ENCODE data around the gene PAXX.

PAXX gene

DNA sequence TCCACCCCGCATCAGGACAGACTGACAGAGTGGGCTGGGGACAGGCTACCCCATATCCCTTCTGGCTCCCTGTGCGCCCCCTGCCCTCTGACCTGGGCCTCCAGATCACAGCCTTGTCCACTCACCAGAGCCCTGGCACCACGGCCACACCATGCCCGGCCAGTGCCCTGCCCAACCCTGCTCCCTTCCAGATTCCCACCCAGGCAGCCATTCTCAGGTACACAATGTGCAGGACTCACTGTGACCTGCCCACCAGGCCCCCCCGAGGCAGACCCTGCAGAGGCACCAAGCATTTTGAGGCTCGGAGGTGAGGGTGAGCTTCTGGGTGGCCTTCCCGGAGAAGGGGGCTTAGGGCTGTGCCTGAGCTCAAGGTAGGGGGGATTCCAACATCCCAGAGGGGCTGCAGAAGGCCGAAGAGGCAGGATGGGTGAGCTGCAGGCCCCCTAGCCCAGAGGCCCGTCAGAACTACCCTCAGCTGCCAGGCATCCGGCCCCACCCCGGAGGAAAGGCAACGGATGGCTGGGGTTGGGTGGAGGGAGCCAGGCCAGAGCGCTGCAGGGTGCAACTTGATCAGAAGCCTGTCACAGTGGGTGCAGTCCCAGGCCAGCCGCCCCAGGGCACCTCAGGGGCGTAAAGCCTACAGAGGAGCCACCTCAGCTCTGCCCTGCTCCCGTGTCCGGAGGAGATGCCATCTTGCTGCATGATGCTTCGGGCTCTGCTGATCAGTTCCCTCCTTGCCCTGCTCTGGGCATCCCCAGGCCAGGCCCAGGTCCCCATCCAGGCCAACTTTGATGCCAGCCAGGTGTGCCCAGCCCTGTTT is 9.8 kb upstream of the PAXX start, which contains the start of gene LCNL1:
LCNL1 (plus strand) TSS at position 762 of the 820 bp plus-strand sequence. CDS start 594 bp downstream, outside the sequence.
- no peak for DNase-seq (ENCODE audit: low read depth in 2 of 2)

DNA sequence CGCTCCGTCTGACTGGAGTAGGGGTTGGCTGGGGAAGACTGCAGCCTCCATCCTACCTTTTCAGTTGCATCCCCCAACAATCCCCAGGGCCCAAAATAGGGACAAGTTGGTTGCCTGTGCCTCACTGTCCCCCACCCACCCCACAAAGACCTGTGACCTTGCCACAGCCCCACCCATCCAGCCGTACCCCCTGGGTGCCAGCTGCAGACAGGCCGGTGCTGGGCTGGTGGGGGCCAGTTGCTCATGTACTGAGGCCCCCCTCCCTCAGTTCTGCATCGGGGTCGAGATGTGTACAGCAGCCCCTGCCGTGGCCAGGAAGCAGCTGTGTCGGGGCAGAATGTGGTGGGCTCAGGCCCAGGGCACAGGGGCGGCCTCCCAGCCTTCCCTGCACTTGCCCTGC is 9.1 kb upstream of the PAXX start:
- no peak for DNase-seq (ENCODE audit: low read depth in 2 of 2)

DNA sequence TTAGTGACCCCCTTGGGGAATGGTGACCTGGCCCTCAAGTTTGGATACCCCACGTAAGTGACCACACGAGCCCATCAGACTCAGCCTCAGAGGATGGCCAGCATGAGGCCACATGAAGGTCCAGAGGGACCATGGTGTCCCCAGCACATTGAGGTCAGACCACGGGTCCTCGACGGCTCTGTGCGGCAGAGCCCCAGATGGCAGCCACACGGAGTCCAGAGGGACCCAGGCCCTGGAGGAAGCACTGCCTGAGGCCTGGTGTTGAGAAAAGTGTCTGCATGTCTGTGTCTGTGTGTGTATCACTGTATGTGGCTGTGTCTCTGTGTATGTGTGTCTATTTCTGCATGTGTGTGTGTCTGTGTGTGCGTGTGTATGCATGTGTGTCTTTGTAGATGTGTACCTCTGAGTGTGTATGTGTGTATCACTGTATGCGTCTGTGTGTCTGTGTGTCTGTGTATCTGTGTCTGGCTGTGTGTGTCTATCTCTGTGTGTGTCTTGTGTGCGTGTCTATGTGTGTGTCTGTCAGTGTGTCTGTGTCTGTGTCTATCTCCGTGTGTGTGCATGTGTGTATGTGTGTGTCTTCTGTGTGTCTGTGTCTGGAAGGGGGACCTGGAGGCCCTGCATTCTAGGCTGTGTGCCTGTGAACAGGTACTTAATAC is 8.4 kb upstream of the PAXX start:
- no peak for DNase-seq (ENCODE audit: low read depth in 2 of 2)

DNA sequence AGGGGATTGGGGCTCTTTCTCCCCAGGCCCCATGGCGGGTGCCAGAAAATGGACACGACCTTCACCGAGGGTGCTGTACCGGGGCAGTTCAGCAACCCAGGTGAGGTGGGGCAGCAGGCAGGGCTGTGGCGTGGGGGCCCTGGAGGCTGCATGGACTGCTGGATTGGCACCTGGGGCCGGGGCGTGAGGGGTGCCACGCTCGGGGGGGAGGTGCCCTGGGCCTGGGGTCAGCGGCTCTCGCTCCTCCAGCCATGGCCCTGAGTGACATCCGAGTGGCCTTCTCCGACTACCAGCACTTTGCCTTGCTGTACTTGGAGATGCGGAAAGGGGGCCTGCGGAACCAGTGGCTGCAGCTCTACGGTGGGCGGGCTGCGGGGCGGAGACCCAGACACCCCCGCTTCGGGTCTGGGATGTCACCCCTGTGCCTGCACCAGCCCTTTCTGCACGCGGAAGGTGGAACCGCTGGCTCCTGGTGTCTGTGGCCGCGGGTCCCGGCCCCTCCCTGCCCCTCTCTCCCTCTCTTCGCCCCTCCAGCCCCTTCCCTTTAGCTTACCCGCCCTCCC is 7.7 kb upstream of the PAXX start:
- no peak for DNase-seq (ENCODE audit: low read depth in 2 of 2)

DNA sequence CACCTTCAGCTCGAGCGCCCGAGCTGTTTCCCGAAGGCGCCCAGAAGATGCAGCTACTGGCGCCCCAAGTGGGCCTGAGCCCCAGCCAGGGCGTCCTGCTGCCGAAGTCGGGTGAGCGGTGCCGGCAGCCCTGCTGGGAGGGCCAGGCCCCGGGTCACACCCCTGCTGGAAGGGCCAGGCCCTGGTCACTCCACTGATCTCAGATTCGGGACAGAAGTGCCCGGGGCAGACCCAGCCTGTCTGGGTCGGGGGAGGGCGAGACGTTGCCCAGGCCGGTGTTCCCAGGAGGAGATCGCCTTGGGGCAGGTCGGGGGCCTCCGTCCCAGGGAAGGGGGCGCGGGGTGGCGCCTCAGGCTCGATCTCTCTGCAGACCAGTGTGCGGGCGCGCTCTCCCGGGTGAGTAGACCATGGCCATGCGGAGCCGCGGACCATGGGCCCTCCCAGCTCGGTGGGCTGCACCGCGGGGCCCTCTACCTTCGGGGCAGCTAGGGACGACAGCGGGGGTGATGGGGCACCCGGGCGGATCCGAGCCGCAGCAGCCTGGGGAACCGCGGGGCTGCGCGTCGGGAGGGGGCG is 7.1 kb upstream of the PAXX start:
- DNase-seq (ENCODE audit: low read depth in 2 of 2) = no peak

DNA sequence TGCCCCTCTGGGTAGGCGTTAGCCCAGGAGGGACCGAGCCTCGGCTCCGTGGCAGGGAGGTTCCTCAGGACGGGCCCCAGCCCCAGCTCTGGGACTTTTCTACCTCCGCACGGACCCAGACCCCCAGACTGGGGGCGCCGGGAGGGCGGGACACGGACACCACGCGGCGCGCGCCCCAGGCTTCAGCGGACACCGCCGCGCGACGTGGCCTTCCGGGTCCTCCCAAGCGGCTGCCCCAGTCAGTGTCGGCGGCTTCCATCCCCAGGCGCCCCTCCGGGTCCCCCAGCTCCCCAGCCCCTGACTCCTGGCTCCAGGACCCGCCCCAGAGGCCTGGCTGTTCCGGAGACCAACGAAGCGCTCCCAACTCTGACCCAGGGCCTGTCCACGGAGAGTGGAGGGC is 6.4 kb upstream of the PAXX start:
- no peak for DNase-seq (ENCODE audit: low read depth in 2 of 2)

DNA sequence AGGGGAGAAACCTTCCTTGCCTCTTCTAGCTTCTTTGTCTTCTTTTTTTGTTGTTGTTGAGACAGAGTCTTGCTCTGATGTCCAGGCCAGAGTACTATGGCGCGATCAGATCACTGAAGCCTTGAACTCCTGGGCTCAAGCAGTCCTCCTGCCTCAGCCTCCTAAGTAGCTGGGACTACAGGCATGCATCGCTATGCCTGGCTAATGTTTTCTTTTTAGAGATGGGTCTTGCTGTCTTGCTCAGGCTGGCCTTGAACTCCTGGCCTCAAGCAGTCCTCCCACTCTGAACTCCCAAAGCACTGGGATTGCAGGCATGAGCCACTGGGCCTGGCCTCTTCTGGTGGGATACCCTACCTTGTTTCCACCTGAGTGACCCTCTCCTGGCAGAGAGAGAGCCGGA is 3.4 kb upstream of the PAXX start:
- DNase-seq (ENCODE audit: low read depth in 2 of 2) = no peak

DNA sequence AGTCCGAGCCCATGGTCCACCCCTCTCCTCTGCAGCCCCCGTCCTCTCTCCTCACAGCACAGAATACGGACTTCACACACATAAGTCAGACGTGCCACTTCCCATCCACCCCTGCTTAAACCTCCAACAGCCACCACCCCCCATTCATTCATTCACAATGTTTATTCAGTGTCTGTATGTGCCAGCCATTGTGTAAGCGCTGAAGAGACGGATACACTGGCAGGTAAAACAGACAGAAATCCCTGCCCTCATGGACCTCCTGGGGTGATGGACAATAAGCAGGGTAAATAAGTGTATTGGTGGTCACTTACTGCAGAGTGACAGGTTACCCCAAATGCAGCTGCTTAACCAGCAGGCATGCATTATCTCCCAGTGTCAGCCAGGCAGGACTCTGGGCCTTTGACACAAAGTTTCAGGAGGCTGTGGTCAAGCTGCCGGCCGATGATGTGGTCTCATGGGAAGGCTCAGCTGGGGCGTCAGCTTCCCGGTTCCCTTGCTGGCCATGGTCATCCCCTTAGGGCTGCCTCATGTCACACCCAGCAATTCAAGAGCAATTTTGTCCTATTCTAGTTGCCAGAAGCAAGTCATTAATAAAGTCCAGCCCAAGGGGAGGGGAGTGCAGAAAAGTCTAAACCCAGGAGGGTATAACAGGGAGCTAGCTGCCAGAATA is 1.8 kb upstream of the PAXX start:
- DNase-seq (ENCODE audit: low read depth in 2 of 2) = no peak

DNA sequence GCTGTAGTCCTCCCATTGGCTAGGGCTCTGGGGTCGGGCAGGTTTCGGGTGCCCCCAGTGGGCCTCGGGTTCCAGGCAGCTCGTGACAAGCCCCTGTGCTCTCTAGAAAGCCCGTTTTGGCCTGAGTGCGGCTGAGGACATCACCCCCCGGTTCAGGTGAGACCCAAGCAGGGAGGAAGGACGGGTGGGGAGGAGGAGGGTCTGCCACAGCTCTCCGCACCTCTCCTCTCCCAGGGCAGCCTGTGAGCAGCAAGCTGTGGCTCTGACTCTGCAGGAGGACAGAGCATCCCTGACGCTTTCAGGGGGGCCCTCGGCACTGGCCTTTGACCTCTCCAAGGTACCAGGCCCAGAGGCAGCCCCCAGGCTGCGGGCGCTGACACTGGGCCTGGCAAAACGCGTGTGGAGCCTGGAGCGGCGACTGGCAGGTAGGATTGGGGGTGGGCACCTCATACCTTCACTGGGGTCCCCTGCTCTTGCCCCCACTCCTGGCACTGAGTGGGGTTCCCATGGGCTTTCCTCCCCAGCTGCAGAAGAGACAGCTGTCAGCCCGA is 672 bp downstream of the PAXX start:
- no peak for DNase-seq (ENCODE audit: low read depth in 2 of 2)

DNA sequence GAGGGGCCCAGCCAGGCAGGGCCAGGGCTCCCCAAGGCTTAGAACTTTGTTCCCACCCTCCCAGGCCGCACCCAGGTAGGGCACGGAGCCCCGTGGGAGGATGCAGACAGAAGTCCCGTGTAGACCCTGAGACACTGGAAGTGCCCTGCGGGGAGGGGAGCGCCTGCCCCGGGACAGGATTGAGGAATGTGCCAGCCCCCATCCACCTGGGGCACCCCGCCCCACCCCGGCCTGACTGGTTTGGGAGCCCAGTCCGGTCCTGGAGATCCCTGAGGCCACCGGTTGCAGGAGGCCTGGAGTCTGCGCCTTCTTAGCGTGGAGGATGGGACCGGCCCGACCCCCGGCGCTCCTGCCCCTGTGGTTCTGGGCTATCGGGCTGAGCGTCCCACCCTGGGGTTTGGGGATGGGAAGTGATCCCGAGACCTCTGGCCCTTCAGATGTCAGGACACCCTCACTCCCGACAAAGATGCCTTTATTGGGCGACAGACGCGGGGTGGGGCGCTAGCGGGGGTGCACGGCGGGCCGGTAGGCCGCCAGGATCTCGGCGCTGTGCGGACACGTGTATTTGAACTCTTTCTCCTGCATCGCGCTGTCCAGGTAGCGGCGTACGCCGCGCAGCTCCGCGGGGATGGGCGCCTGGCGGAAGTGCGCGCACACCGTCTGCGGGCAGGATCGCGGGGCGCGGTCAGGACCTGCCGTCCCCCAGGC is 2.1 kb downstream of the PAXX start:
- no peak for DNase-seq (ENCODE audit: low read depth in 2 of 2)

DNA sequence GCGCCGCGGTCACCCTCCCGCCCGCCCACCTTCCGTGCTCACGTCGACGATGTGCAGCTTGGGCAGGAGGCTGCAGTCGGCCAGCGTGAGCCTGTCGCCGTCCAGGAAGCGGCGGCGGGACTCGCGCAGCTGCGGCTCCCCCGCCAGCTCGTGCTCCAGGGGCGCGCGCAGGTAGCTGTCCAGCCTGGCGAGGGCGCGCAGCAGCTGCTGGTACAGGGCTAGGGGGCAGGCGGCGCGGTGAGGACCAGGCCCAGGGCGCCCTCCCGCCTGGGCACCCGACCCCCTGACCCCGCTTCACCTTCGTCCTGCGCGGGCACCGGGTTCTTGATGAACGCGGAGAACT is 2.6 kb downstream of the PAXX start:
- no peak for DNase-seq (ENCODE audit: low read depth in 2 of 2)

DNA sequence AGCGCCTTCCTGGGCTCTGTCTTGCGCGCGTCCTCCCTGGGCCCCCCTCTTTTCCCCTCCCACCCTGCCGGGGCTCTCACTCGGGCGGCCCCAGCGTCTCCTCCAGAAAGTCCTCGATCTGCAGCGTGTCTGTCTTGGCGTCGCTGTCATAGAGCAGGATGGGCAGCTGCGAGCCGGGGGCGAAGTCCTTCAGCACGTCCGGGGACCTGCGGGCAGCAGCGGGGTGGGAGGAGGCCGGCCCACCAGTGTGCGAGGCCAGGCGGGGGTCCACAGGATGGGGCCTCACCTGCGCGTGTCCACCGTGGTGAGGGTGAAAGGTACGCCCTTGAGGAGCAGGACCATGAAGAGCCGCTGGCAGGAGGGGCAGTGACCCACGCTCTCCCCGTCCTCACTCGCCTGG is 3.1 kb downstream of the PAXX start:
- no peak for DNase-seq (ENCODE audit: low read depth in 2 of 2)

DNA sequence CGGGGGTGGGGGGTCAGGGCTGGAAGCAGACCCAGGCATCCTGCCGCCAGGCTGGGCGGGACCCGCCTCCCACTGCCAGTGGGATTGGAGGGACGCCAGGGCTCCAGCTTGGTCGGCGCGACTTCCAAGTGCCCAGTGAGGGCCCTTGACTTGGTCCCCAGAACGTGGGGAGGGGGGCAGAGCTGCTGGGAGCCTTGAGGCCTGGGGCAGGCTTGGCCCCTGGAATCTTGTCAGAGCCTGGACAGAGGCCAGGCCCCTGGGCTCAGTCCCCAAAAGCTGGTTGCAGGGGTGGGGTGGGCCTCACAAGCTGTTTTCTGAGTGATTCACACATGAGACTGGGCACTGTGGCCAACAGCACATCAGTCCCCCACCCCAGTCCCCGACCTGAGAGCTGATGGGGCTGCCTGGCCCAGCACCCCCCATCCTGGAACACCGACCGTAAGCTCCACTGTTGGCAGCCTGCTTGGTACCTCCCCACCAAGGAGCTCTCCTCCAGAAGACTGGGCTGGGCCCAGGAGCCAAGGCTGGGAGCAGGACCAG is 3.6 kb downstream of the PAXX start:
- no peak for DNase-seq (ENCODE audit: low read depth in 2 of 2)

DNA sequence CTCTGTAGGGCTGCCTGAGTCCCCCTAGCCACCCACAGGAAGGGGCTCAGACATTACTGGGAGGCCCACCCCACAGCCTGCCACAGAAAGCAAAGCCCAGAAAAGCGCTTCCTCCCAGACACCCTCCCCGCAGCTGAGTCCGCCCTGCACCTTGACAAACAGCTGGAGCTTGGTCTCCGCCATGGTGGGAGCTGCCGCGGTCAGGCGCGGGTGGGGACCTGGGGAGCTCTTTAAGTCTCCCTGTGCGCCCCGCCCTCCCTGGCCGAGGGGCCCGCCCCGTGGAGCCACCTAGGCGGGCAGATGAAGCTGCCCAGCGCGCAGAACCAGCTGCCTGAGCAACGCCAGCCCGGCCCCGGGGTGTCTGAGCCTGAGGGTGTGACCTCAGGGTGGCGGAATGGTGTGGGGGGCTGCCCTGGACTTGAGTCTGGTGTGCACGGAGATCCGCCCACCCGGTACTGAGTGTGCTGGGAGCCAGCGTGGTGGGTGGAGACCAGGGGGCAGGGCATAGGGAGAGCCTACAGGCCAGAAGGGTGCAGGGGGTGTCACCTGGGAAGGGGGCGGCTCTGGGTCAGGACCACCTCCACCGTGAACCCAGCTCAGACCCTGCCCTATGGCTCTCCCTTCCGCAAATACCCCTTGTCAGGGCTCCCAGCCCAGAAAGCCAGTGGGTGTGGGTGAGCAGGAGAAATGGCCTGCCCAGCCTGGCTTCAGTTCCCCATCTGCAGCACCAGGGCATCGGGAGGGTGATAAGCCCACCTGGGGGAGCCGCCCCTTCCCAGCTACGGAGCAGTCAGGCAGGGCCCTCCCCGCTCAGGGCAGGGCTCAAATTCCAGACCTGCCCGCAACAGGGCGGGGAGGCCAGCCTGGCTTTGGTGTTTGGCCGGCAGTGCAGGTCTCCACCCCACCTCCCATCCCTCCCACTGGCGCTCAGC is 4.4 kb downstream of the PAXX start, which contains the start of gene CLIC3:
CLIC3 (minus strand) TSS at position 208 of the 932 bp plus-strand sequence; CDS start at position 183, 25 bp downstream.
- no peak for DNase-seq (ENCODE audit: low read depth in 2 of 2)

DNA sequence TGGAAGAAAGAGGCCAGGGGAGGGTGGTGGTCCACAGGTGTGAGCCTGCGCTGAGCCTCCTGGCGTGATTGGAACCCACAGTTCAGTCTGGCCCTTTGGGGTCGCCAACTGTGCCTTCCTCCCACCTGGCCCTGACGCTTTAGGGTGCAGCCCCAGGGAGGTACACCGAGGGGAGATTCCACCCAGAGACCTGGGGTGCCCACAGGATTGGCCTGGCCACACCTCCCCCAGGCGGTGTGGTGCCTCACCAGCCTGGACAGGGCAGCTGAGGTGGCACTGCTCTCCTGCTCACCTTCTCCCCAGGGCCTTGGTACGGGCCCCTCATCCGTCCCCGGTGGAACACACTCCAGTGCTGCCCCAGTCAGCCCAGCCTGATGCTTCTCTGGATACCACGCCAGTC is 5.1 kb downstream of the PAXX start:
- DNase-seq (ENCODE audit: low read depth in 2 of 2) = no peak

DNA sequence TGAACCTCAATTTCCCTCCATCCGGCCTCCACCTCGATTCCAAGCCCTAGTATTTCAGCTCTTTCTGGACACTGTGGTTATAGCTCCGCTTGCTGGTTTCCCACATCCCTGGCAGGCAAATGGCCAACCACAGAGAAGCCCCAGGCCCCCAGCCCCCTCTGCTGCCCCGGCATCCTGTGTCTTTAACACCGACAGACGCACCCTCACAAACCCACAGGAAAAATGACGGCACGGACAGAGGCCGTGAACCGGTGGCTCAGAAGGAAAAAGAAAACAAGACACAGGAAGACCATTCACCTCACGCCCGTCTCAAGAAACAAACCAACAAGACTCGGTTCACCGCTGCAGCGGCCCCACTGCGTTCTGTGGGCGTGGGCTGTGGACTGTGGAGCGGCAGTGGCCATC is 5.6 kb downstream of the PAXX start:
- no peak for DNase-seq (ENCODE audit: low read depth in 2 of 2)

DNA sequence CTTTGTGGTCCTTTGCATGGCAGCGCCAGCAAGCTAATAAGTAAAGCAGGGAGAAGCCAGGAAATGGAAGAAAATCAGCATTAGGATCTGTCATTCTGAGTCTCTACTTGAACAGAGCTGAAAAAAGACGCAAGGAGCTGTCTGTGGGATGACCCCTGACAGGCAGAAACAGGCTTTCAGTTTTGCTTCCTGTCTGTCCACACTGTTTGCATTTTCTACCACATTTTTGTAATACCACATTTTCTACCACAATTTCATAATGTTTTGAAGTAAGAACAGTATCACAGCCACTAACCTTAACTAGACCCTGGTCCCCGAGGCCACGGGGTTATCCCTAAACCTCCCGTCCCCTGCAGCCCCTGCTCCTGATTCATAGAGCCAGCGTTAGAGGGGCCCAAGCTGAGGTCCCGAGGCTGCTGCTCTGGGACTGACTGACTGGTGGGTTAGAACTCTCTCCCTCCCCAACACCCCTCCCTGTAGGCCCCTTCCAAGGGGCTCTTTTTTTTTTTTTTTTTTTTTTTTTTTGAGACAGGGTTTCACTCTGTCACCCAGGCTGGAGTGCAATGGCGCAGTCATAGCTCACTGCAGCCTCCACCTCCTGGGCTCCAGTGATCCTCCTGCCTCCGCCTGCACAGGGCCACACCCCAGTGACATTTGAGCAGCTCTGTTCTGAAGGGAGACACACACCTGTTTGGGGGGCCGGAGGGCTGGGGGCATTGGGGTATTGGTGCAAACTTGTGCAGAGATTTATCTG is 8.1 kb downstream of the PAXX start:
- DNase-seq (ENCODE audit: low read depth in 2 of 2) = no peak

DNA sequence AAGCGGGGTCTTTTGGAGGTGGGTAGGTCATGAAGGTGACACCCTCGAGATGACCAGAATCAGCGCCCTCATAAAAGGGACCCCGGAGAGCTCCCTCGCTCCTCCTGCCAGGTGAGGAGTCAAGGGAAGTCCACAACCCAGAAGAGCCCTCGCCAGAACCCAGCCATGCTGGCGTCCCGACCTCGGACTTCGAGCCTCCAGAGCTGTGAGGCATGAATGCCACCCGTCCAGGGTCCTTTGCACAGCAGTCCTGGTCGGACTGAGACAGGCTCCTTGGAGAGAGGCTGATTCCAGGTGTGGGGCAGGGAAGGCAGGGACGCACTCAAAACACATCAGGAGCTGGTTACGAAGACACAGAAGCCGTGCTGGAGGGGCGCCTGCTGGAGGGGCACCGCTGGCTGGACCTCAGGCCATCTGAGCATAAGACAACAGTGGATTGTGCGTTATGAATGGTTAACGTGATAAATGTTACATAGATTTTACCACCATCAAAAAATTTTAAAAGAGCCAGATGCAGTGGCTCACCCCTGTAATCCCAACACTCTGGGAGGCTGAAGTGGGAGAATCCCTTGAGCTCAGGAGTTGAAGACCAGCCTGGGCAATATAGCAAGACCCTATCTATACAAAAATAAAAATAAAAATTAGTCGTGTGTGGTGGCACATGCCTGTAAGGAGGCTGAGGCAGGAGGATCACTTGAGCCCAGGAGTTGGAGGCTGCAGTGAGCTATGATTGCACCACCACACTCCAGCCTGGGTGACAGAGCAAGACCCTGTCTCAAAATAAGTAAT is 9.8 kb downstream of the PAXX start:
- no peak for DNase-seq (ENCODE audit: low read depth in 2 of 2)

Measured in stimulated activated CD4-positive, alpha-beta T cell treated with anti-CD3 and anti-CD28 coated beads, Interleukin-1b, Interleukin-23, amount 100 ng/mL, for 1 hour (primary cell).